ENCODE measurements around the gene PUS3.

Gene PUS3

DNA sequence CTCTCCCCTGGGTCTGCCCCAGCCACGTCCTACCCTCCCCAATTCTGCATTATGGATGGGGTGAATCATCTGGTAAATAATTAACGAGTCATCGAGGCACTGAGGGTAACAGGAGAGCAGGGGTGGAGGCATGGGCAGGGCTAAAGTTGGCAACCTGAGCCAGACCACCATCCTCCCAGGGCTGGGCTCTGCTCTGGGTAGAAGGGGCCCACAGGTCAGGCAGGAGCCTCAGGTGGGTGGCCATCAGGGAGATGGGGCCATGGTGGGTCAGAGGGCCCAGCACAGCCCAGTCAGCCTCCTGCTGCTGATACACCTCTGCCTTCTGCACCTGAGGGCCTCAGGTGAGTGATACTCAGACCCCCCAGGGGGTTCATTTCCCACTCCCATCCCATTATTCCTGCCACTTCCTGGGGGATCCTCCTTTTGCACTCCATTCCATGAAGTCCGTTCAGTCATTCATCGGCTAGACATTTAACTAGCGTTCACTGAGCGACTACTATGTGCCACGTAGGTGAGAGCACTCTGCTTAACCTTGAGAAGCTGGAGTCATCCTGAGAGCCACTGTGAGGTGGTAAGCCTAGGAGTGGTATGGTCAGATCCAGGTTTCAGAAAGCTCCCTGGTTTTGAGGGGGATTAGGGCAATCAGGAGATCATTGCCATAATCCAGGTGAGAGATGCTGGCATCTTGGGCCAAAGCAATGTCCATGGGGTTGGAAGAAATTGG is 43.0 kb upstream of the PUS3 start, which contains the start of gene VSIG10L2:
VSIG10L2 (plus strand) TSS at position 248 of the 724 bp plus-strand sequence; CDS start at position 260, 12 bp downstream.
- Histone ChIP-seq H3K27me3 (ENCODE audit: insufficient read depth, low read depth, severe bottlenecking) (no peaks in the 10 kb centered on the region), H3K36me3 (no peaks in the 10 kb centered on the region), H3K27ac (no peak within 1 kb of the TSS), H3K9me3 (ENCODE audit: severe bottlenecking) (no peaks in the 10 kb centered on the region), H3K4me3 (ENCODE audit: low read depth, low read length) (no peak within 1 kb of the TSS)
- no peak for DNase-seq
- TF ChIP-seq, protein P1, sequence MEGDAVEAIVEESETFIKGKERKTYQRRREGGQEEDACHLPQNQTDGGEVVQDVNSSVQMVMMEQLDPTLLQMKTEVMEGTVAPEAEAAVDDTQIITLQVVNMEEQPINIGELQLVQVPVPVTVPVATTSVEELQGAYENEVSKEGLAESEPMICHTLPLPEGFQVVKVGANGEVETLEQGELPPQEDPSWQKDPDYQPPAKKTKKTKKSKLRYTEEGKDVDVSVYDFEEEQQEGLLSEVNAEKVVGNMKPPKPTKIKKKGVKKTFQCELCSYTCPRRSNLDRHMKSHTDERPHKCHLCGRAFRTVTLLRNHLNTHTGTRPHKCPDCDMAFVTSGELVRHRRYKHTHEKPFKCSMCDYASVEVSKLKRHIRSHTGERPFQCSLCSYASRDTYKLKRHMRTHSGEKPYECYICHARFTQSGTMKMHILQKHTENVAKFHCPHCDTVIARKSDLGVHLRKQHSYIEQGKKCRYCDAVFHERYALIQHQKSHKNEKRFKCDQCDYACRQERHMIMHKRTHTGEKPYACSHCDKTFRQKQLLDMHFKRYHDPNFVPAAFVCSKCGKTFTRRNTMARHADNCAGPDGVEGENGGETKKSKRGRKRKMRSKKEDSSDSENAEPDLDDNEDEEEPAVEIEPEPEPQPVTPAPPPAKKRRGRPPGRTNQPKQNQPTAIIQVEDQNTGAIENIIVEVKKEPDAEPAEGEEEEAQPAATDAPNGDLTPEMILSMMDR (IDR thresholded peaks at IDR 0.05; ENCODE audit: low read depth, low read length): no peak

DNA sequence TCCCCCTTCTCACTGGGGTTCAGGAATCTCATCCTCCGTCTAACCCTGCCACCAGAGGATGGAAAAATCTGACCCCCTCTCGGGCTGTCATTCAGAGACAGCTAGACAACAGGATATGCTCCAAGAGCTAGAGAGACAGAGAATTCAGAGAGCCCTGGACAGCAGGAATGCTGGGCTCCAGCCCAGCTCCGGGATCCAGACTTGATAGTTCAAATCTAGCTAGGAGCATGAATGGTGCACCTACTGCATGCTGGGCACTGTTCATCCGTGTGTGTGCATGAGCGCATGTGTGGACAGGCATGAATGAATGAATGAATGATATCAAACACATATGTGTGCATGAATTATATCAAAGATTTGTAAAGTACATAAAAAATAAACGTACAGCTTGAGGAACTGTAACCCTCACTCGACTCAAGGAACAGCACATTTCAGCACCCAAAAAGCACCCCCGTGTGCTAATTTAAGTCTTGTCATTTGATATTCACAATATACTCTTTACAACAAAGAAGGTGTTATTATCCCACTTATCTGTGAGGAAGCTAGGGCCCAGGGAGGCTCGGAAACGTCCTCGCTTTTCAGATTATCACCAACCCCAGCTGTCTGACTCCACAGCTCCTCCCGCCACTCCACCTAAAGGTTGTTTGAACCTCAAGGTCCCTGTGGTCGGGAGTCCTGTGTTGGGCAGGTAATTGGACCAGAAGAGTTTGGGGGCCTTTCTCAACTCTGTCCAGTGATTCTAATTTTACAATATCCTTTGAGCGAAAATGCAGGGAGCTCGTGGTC is 42.2 kb upstream of the PUS3 start:
- Histone ChIP-seq H3K27me3 (ENCODE audit: insufficient read depth, low read depth, severe bottlenecking) (no peaks in the 10 kb centered on the region), H3K36me3 (no peaks in the 10 kb centered on the region), H3K27ac (no peak overlapping the region), H3K9me3 (ENCODE audit: severe bottlenecking) (no peaks in the 10 kb centered on the region), H3K4me3 (ENCODE audit: low read depth, low read length) (no peak overlapping the region)
- TF ChIP-seq, protein P1 (IDR thresholded peaks at IDR 0.05; ENCODE audit: low read depth, low read length): no peak
- no peak for DNase-seq

DNA sequence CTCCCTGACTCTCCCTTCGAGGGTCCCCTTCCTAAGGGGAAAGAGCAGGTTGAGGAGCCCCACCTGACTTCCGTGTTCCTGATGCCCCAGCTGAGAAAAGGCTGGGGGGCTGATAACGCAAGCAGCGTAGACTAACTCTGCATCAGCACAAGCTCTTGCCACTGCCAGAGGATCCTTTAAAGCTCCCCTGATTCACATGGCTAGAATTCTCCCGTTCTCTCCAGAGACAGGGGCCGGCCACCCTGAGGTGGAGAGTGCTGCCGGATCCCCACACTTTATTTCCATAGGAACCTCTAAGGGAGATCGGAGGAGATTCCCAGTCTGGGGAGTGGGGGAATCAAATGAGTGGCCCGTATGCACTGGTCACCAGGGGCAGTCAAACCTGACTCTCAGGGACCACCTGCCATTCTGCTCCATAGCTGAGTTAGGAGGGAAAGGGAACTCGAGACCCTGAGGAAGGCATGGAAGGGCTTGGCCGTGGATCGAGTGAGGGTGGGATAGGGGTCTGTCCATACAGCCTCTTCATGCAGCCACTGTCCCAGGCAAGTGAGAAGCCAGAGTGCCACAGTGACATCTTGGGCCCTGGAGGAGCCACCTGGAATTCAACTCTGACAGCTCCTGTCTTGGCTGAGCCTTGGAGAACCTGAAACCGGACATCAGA is 41.5 kb upstream of the PUS3 start:
- Histone ChIP-seq H3K36me3 (no peaks in the 10 kb centered on the region), H3K4me3 (ENCODE audit: low read depth, low read length) (no peak overlapping the region), H3K27me3 (ENCODE audit: insufficient read depth, low read depth, severe bottlenecking) (no peaks in the 10 kb centered on the region), H3K9me3 (ENCODE audit: severe bottlenecking) (no peaks in the 10 kb centered on the region), H3K27ac (no peak overlapping the region)
- TF ChIP-seq, protein P1 (IDR thresholded peaks at IDR 0.05; ENCODE audit: low read depth, low read length): no peak
- no peak for DNase-seq

DNA sequence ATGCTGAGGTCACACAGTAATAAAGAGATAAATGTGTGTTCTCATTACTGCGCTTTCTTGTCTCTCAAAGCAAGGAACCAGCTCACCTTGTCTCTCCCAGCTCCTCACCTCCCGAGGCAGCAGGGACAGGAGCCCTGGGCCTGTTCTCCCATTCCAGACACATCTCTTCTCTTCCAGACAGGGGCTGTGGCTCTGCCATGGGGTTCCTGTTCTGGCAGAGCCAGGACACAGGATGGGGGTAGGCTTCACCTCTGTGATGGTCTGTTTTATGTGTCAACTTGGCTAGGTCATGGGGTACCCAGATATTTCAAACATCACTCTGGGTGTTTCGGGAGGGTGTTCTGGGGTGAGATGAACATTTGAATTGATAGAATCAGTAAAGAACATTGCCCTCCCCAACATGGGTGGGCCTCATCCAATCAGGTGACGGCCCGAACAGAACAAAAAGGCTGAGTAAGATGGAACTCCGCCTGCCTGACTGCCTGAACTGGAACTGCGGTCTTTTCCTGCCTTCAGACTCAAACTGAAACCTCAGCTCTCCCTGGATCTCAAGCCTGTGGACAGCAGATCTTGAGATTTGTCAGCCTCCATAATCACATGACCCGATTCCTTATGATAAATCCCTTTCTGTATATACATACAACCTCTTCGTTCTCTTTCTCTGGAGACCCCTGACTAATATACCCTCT is 40.8 kb upstream of the PUS3 start:
- TF ChIP-seq, protein P1 (IDR thresholded peaks at IDR 0.05; ENCODE audit: low read depth, low read length): no peak
- no peaks in the 10 kb centered on the region for H3K36me3 ChIP-seq
- H3K4me3 ChIP-seq (ENCODE audit: low read depth, low read length): no peak overlapping the region
- no peaks in the 10 kb centered on the region for H3K27me3 ChIP-seq (ENCODE audit: insufficient read depth, low read depth, severe bottlenecking)
- H3K9me3 ChIP-seq (ENCODE audit: severe bottlenecking): no peaks in the 10 kb centered on the region
- H3K27ac ChIP-seq: no peak overlapping the region
- no peak for DNase-seq

DNA sequence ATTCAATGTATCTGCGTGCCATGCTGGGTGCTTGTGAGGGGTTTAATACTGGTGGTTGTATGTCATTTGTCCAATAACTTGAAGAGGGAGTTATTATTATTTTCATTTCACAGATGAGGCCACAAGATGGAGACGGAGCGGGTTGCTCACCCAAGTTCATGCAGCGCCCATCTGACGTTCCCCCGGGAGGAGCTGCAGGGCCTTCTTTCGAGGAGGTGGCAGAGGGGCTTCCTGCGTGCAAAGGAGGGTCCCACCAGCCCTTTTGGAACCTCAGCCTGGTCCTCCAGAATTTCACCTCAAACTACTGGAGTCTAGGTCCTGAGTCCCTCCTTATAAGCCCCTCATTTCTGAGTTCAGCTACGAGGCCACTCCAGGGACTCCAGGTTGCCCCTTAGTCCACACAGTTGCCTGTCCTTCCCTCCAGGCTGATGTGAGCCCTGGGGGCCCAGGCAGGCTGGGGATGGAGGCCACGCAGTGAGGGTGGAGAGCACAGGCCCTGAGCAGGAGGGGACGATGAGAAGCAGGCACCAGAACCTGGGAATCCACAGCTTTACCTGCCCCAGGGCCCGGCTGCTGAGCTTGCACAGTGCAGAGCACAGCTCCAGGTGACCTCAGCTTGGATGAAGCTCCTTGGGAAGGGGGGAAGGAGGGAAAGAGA is 39.9 kb upstream of the PUS3 start:
- no peaks in the 10 kb centered on the region for H3K27me3 ChIP-seq (ENCODE audit: insufficient read depth, low read depth, severe bottlenecking)
- TF ChIP-seq, protein P1 (IDR thresholded peaks at IDR 0.05; ENCODE audit: low read depth, low read length): no peak
- H3K27ac ChIP-seq: no peak overlapping the region
- H3K4me3 ChIP-seq (ENCODE audit: low read depth, low read length): no peak overlapping the region
- no peaks in the 10 kb centered on the region for H3K36me3 ChIP-seq
- H3K9me3 ChIP-seq (ENCODE audit: severe bottlenecking): no peaks in the 10 kb centered on the region
- no peak for DNase-seq
